Right lobe of liver (tissue), 4 donors: ENCODE results near the gene SEMG2.

Source experiments
- CTCF ChIP-seq, 4 donors: fragments of 200-600 bp in 3 of 4; fragments of 450-650 bp in 1 of 4; IDR thresholded peaks; one replicate each; pipeline versions ENCODE4 v1.5.1 to v1.8.0; 2016 to 2022; ENCODE audit warnings: antibody characterized with exemption in 4 of 4, mild to moderate bottlenecking in 2 of 4
- POLR2A ChIP-seq: fragments of 450-650 bp; IDR thresholded peaks from one replicate; pipeline ENCODE4 v1.6.1; 2017; ENCODE audit warnings: antibody characterized with exemption, mild to moderate bottlenecking
- donor health status: DM: no; HTN: no; CAD: no.
- donor health status: DM: no; HTN: no; CAD: no.
- donor health status: DM: no; HTN: yes; CAD: no.

GRCh38 chr20:45211569-45212474, 9.4 kb upstream of the SEMG2 start:
- no peak for TF ChIP-seq CTCF (IDR thresholded peaks at IDR 0.05)
- TF ChIP-seq POLR2A = no peak
